PC-9 (cell line): ENCODE results near the gene NUP214.

ENCODE experiments used
- EZH2 ChIP-seq: fragments of 200-600 bp; sonication (generic); IDR thresholded peaks from 2 replicates; pipeline ENCODE4 v1.8.0; 2017; ENCODE audit warnings: antibody characterized with exemption, low read depth
- TF ChIP-seq, protein P1 (sequence below): fragments of 200-600 bp; sonication (generic); conservative IDR thresholded peaks from 2 replicates; pipeline ENCODE4 v1.6.1; 2017; ENCODE audit warnings: mixed run types, antibody characterized with exemption, mild to moderate bottlenecking, moderate library complexity

DNA sequence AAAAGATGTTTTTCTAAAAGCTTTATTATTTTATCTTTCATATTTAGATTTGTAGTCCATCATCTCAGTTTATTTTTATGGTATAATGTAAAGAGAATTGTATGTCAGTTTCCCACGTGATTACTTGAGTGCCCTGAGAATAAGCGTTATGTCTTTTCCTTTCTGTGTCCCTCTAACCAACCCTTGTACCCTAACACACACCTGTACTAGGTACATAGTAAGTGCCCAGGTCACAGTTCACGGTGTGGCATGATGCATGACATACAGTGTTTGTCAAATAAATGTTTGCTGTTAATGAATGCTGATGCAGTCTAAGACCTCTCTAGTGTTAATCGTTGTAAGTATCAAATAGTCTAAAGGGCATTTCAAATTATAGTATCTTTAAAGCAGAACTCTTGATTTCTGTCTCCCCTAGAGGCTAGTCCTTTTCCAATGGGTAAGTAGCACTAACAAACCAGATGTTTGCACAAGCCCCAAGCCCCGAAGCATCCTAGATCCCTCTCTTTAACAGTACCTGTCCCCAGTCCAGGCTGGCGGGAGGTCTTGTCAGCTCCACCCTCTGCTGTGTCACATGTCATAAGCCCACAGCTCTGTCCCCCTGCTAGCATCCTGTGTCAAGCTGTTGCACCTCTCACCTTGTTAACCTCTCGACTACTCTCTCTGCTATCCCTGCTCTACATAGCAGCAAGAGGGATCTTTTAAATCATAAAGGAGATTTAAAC lies 23.7 kb downstream of the NUP214 start:
- TF ChIP-seq EZH2 = no peak
- TF ChIP-seq, protein P1, sequence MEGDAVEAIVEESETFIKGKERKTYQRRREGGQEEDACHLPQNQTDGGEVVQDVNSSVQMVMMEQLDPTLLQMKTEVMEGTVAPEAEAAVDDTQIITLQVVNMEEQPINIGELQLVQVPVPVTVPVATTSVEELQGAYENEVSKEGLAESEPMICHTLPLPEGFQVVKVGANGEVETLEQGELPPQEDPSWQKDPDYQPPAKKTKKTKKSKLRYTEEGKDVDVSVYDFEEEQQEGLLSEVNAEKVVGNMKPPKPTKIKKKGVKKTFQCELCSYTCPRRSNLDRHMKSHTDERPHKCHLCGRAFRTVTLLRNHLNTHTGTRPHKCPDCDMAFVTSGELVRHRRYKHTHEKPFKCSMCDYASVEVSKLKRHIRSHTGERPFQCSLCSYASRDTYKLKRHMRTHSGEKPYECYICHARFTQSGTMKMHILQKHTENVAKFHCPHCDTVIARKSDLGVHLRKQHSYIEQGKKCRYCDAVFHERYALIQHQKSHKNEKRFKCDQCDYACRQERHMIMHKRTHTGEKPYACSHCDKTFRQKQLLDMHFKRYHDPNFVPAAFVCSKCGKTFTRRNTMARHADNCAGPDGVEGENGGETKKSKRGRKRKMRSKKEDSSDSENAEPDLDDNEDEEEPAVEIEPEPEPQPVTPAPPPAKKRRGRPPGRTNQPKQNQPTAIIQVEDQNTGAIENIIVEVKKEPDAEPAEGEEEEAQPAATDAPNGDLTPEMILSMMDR = no peak
